Activated gamma-delta T cell treated with anti-CD3 and anti-CD28 coated beads, Interleukin-2, amount 50 U/mL, for 16 hours (primary cell): ENCODE data around the gene MYMX.
"Not testable (repeated sequence)": the region's sequence is repeated elsewhere in the genome, so short reads cannot be mapped to it uniquely, and the experiment has no call there.

ENCODE experiments used
- DNase-seq: peaks from one replicate; pipeline ENCODE4 v3.0.0-alpha.2; 2020; ENCODE audit warnings: low read depth

The MYMX gene

DNA sequence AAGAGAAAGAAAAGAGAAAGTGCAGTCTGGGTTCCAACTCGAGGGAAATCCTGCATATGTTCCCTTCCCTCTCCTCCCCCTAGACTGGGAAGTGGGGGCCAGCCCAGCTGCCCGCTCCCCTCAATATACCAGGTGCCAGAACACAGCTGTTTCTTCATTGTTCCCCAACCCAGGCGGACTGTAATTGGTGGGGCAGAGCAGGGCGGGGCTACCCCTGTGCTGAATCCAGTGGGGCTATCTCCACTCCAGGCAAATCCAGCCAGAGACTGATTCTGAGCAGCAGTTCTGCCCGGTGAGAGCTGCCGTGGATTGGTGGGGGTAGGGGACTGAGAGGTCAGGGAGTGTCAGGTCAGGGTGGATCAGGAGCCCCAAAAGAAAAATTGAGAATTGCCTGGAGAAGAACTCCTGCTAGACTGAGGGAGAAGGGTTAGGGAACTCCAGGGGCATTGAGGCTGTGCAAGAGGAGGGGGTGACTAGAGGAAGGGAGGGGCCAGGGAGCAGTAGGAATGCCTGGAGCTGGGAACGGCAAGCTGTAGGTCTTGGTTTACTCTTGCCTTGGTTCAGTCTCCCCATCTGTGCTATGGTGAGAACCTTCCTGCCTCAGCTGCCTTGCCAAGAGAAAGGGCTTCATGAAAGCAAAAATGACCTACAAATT is at the start of gene MYMX:
MYMX (plus strand) TSS at position 250 of the 655 bp plus-strand sequence. CDS start 546 bp downstream, outside the sequence.
- DNase-seq, result no peak

DNA sequence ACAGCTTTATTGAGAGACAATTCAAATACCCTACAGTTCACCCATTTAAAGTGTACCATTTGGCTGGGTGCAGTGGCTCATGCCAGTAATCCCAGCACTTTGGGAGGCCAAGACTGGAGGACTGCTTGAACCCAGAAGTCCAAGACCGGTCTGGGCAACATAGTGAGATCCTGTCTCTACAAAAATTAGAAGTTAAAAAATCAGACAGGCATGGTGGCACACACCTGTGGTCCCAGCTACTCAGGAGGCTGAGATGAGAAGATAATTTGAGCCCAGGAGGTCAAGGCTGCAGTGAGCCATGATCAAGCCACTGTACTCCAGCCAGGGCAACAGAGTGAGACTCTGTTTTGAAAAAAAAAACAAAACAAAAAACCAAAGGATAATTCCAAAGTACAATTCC is 49.2 kb upstream of the MYMX start:
- DNase-seq, result no peak

GRCh38 chr6:44169154-44169553 is 47.6 kb upstream of the MYMX start:
- DNase-seq, result no peak

DNA sequence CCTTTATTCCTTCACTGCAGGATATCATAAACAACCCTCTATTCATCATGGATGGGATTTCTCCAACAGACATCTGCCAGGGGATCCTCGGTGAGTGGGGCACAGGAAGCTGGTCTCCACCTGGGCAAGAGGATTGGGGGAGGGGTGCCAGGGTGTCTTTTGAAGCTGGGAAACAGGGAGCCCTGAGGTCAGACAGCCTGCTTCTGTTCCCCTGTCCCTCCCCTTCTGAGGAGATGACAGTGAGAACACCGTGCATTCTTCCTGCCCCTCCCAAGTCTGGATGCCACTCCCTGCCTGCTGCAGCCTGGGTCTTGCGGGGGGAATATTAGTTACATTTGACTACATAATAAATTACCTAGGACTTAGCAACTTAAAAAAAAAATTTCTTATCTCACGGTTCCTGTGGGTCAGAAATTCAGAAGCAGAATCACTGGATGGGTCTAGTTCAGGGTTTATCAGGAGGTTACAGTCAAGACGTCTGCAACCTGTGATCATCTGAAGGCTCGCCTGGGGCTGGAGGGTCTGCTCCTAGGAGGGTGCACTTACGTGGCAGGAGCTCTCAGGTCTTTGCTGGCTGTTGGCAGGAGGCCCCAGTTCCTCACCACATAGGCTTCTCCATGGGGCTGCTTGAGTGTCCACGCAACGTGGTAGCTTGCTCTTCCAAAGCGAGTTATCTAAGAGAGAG is 46.7 kb upstream of the MYMX start:
- no peak for DNase-seq

DNA sequence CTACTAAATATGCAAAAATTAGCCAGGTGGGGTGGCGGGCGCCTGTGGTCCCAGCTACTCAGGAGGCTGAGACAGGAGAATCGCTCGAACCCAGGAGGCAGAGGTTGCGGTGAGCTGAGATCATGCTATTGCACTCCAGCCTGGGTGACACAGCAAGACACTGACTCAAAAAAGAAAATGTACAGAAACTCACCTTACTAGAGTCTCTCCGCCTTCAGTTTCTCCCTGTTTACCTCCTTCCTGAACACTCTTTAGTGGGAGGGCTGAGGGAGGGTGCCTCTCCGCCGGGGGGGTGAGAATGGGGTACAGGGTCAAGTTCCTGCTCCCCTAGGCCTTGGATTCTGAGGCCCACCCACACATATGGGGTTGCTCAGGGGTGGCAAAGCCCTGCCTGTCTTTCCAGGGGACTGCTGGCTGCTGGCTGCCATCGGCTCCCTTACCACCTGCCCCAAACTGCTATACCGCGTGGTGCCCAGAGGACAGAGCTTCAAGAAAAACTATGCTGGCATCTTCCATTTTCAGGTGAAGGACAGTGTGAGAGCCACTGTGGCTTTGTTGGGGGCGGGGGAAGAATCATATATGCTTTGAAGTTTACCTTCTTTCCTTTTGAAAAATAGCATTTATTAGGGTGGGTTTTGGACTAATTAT is 44.7 kb upstream of the MYMX start:
- no peak for DNase-seq

GRCh38 chr6:44172731-44173500 is 43.8 kb upstream of the MYMX start:
- peak; percentile 62 for DNase-seq

GRCh38 chr6:44176130-44176761 is 40.5 kb upstream of the MYMX start:
- no peak for DNase-seq

GRCh38 chr6:44176762-44177509 is 39.8 kb upstream of the MYMX start:
- DNase-seq, result peak; percentile 17

DNA sequence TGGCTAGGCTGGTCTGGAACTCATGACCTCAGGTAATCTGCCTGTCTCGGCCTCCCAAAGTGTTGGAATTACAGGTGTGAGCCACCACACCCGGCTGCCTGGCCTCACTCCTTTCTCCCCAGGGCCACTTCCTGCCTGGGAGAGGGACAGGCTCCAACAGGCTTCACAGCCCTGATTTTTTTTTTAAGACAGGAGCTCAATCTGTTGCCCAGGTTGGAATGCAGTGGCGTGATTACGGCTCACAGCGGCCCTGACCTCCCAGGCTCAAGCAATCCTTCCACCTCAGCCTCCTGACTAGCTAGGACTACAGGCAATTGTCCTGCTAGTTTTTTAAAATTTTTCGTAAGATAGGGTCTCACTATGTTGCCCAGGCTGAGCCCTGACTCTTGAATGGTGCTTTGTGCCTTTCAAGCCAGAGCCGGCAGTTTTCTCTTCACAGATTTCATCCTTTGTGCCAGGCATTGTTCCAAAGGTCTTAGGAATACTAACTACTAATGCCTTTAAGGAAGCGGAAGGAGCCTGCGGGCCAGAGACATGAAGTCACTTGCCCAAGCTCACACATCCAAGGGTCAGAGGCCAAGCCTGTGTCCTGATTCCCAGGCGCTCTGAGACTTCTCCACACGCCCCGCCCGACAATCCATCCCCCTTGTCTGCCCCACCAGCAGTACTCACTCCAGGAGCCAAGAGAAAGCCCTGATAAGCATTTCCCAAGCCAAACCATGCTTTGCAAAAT is 38.9 kb upstream of the MYMX start:
- DNase-seq, result no peak

- no peak for DNase-seq
Observed at GRCh38 chr6:44178424-44179071, 38.2 kb upstream of the MYMX start.

DNA sequence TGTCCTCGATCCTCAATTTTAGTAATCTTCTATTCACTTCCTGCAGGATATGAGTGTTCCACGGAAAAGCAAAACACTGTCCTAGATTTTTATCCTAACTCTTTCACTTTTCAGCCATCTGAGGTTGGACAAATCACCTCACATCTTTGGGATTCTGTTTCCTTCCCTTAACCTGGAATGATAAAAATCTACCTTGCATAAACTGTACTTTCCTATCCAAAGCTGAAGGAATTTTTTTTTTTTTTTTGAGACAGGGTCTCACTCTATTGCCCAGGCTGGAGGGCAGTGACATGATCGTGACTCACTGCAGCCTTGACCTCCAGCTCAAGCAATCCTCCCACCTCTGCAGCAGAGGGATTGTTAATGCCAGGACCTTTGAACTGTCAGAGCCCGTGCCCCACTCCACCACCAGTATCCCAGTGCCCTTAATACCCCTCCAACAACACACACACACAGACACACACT is 37.6 kb upstream of the MYMX start:
- DNase-seq, result no peak

DNA sequence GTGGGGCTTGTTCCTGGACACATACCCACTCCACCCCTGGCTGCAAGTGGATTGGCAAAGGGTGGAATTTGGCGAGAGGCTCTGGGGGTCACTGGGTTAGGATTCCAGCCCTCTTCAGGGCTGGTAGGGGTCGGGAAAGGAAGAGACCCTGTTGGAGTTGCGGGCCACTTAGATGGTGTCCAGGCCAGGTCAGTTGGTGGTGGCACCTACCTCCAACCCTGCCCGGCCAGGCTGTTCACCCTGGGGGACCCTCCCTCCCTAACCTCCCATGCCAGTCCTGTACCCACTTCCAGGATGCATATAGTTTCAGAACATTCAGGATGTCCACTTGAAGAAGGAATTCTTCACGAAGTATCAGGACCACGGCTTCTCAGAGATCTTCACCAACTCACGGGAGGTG is 37.1 kb upstream of the MYMX start:
- no peak for DNase-seq

DNA sequence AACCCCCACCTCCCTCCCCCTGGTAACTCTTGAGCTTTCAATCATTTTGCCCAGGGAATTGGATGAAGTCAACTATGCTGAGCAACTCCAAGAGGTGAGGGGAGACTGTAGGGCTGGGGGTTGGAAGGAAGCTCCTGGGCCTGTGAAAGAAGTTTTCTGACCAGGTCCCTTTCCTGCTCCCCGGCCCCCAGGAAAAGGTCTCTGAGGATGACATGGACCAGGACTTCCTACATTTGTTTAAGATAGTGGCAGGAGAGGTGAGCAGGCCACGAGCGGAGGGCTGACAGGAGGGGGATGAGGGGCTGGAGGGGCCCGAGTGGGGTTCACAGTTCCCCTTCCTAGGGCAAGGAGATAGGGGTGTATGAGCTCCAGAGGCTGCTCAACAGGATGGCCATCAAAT is 36.3 kb upstream of the MYMX start:
- no peak for DNase-seq

DNA sequence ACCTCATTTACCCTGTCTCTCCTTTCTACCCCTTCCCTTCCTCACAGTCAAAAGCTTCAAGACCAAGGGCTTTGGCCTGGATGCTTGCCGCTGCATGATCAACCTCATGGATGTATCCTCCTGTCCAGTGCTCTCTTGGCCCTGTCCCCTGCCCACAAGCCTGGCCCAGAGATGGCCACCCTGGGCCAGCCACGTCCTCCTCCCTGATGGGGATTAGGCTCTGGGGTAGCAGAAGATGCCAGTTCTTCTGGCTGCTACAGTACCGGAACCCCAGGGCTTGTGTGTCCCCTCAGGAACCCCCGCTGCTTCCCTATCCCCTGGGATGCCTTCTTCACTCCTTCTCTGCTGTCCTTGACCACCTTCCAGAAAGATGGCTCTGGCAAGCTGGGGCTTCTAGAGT is 35.8 kb upstream of the MYMX start:
- no peak for DNase-seq

DNA sequence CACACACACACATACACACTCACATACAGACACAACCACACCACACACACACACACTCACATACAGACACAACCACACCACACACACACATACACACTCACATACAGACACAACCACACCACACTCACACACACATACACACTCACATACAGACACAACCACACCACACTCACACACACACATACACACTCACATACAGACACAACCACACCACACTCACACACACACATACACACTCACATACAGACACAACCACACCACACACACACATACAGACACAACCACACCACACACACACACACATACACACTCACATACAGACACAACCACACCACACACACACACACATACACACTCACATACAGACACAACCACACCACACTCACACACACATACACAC is 34.9 kb upstream of the MYMX start:
- DNase-seq, result not testable (repeated sequence)

- DNase-seq, result no peak
Observed at GRCh38 chr6:44182911-44183390, 33.8 kb upstream of the MYMX start.

- no peak for DNase-seq
Observed at GRCh38 chr6:44183783-44184182, 32.9 kb upstream of the MYMX start.

DNA sequence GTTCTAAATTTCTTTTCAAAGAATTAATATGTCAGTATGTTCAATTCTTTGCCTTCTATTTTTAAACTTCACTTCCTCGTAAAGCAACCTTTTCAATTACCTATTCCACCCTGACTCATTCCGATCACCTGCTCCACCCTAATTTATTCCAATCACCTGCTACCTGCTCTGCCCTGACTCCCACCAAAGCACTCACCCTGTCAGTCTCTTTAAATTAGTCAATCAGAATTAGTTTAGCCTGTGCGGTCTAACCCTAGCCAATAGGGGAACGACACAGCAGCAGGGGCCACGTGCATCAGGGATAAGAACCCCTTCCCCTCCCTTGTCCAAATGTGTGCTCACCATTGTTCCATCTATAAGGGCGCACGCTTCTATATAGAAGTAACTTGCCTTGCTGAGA is 31.4 kb upstream of the MYMX start:
- not testable (repeated sequence) for DNase-seq

GRCh38 chr6:44185953-44186634 is 30.6 kb upstream of the MYMX start:
- DNase-seq, result no peak
